ENCODE data around the gene ZNRF2. TPM values are rescaled to one million over a fixed set of nuclear protein-coding genes. Genes with fewer than 3 reads are reported as not detected.

ZNRF2 gene
- total and polyA plus RNA-seq, 3 experiments from 2014 or later, result 4.2 to 13.6 (median 12.4) TPM

- Mint-ChIP-seq H3K36me3 (no peaks in the 10 kb centered on the region), H3K27ac (peak overlapping the region in 3 of 8 donors; percentile 2 to 18 (median 3)), H3K4me1 (peaks cover 75 to 98% (median 91%) of the 10 kb centered on the region in 3 donors), H3K4me3 (peak overlapping the region in 5 of 7 donors; percentile 8 to 38 (median 21)), H3K27me3 (no peaks in the 10 kb centered on the region), H3K9me3 (no peaks in the 10 kb centered on the region)
- CTCF ChIA-PET, result interaction anchor here (0.6 kb wide), 1 partner anchor 336 kb away, joined by 3 read pairs; no protein-coding TSS in a partner anchor
- Histone ChIP-seq H3K4me1 (ENCODE audit: insufficient read depth, low read length) (peaks cover 33% of the 10 kb centered on the region), H3K4me3 (ENCODE audit: low read length) (no peak overlapping the region), H3K9me3 (ENCODE audit: low read length) (no peaks in the 10 kb centered on the region), H3K27me3 (ENCODE audit: insufficient read depth, low read length, poor library complexity, severe bottlenecking) (no peaks in the 10 kb centered on the region), H3K27ac (ENCODE audit: low read depth, low read length) (no peak overlapping the region), H3K36me3 (ENCODE audit: insufficient read depth, low read length) (no peaks in the 10 kb centered on the region)
- peak in 1 of 5 donors; percentile 11 for DNase-seq
- POLR2A ChIA-PET, result no interaction called here
Measured at GRCh38 chr7:30306976-30307375, 22.6 kb downstream of the ZNRF2 start.

- Mint-ChIP-seq H3K27ac (no peak overlapping the region), H3K36me3 (no peaks in the 10 kb centered on the region), H3K9me3 (no peaks in the 10 kb centered on the region), H3K27me3 (no peaks in the 10 kb centered on the region), H3K4me1 (peaks cover 77 to 98% (median 92%) of the 10 kb centered on the region in 3 donors), H3K4me3 (peak overlapping the region in 2 of 7 donors; percentile 1 to 35)
- H3K27me3 ChIP-seq (ENCODE audit: insufficient read depth, low read length, poor library complexity, severe bottlenecking), result no peaks in the 10 kb centered on the region
- H3K4me3 ChIP-seq (ENCODE audit: low read length), result no peak overlapping the region
- peaks cover 32% of the 10 kb centered on the region for H3K4me1 ChIP-seq (ENCODE audit: insufficient read depth, low read length)
- ChIA-PET POLR2A (no interaction called here), CTCF (no interaction called here)
- no peak for DNase-seq
- H3K27ac ChIP-seq (ENCODE audit: low read depth, low read length), result no peak overlapping the region
- H3K36me3 ChIP-seq (ENCODE audit: insufficient read depth, low read length), result no peaks in the 10 kb centered on the region
- no peaks in the 10 kb centered on the region for H3K9me3 ChIP-seq (ENCODE audit: low read length)
Measured at GRCh38 chr7:30308389-30308788, 24.0 kb downstream of the ZNRF2 start.

DNA sequence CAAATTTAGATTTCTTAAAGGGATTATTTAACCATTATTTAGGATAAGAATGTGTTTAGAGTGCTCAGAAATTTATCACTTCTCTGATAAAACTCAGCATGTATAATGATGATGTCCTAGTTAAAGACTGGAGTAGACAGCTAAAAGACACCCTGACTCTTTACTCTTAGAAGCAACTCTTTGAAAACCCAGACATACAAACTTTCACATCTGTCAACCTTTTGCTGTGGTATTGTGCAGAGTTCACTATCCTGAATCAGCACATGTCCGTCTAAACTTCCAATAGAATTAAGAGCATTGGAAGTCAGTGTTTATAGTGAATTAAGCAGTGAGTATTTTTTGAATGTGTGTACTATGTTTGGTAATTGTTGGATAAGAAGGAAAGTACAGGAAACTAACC, 24.9 kb downstream of the ZNRF2 start:
- Histone ChIP-seq H3K4me1 (ENCODE audit: insufficient read depth, low read length) (peaks cover 24% of the 10 kb centered on the region), H3K36me3 (ENCODE audit: insufficient read depth, low read length) (no peaks in the 10 kb centered on the region), H3K27me3 (ENCODE audit: insufficient read depth, low read length, poor library complexity, severe bottlenecking) (no peaks in the 10 kb centered on the region), H3K27ac (ENCODE audit: low read depth, low read length) (no peak overlapping the region), H3K9me3 (ENCODE audit: low read length) (no peaks in the 10 kb centered on the region), H3K4me3 (ENCODE audit: low read length) (no peak overlapping the region)
- Mint-ChIP-seq H3K4me3 (no peak overlapping the region), H3K27ac (peak overlapping the region in 2 of 8 donors; percentile 14 to 15), H3K9me3 (no peaks in the 10 kb centered on the region), H3K4me1 (peaks cover 75 to 96% (median 93%) of the 10 kb centered on the region in 3 donors), H3K36me3 (no peaks in the 10 kb centered on the region), H3K27me3 (no peaks in the 10 kb centered on the region)
- DNase-seq, result no peak
- CTCF ChIA-PET, result no interaction called here
- POLR2A ChIA-PET, result no interaction called here

GRCh38 chr7:30309842-30310435, 25.5 kb downstream of the ZNRF2 start:
- no peak for DNase-seq
- no peaks in the 10 kb centered on the region for H3K36me3 ChIP-seq (ENCODE audit: insufficient read depth, low read length)
- H3K9me3 ChIP-seq (ENCODE audit: low read length), result no peaks in the 10 kb centered on the region
- no peaks in the 10 kb centered on the region for H3K36me3 Mint-ChIP-seq
- no peaks in the 10 kb centered on the region for H3K27me3 Mint-ChIP-seq
- H3K4me3 Mint-ChIP-seq, result peak overlapping the region in 1 of 7 donors; percentile 8
- H3K4me1 Mint-ChIP-seq, result peaks cover 73 to 93% (median 90%) of the 10 kb centered on the region in 3 donors
- CTCF ChIA-PET, result interaction anchor here (0.9 kb wide), 1 partner anchor 13 kb away, joined by 3 read pairs; no protein-coding TSS in a partner anchor
- H3K27ac ChIP-seq (ENCODE audit: low read depth, low read length), result no peak overlapping the region
- H3K27me3 ChIP-seq (ENCODE audit: insufficient read depth, low read length, poor library complexity, severe bottlenecking), result no peaks in the 10 kb centered on the region
- H3K9me3 Mint-ChIP-seq, result no peaks in the 10 kb centered on the region
- POLR2A ChIA-PET, result no interaction called here
- no peak overlapping the region for H3K4me3 ChIP-seq (ENCODE audit: low read length)
- H3K4me1 ChIP-seq (ENCODE audit: insufficient read depth, low read length), result peaks cover 20% of the 10 kb centered on the region
- peak overlapping the region in 2 of 8 donors; percentile 9 to 34 for H3K27ac Mint-ChIP-seq

DNA sequence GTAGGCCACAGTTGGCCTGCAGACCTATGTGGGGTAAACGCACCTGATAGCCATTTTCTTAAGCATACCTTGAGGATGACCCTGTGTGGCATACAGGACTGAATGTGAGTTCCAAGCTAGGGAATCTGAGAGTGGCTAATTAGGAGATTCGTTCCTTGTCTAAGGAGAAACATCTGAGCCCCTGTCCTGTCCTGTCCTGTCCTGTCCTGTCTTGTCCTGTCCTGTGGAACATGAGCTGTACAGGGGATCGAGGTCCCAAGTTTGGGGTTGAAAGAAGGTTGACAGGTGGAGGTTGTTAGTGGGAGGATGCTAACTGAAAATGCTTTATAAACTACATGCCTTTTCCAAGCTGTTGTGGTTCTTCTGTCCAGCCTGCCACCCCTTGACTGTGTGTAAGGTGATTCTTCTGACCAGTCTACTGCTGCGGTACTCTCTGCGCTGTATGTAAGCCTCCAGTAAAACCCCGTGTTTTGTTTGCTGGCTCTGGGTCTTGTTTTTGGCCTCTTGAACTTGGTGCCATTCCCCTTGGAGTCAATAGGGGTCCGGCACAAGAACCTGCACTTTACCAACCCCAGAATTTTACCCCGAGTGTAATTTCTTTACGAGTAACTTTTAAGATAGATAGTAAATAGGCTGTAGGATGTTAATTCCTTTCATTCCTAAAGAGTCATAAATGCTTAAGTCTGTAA, 26.4 kb downstream of the ZNRF2 start:
- Mint-ChIP-seq H3K9me3 (no peaks in the 10 kb centered on the region), H3K27me3 (no peaks in the 10 kb centered on the region), H3K4me1 (peaks cover 70 to 93% (median 87%) of the 10 kb centered on the region in 3 donors), H3K4me3 (no peak overlapping the region), H3K27ac (peak overlapping the region in 3 of 8 donors; percentile 29 to 42 (median 35)), H3K36me3 (no peaks in the 10 kb centered on the region)
- Histone ChIP-seq H3K27me3 (ENCODE audit: insufficient read depth, low read length, poor library complexity, severe bottlenecking) (no peaks in the 10 kb centered on the region), H3K27ac (ENCODE audit: low read depth, low read length) (no peak overlapping the region), H3K36me3 (ENCODE audit: insufficient read depth, low read length) (no peaks in the 10 kb centered on the region), H3K4me1 (ENCODE audit: insufficient read depth, low read length) (peaks cover 20% of the 10 kb centered on the region), H3K9me3 (ENCODE audit: low read length) (no peaks in the 10 kb centered on the region), H3K4me3 (ENCODE audit: low read length) (no peak overlapping the region)
- no peak for DNase-seq
- ChIA-PET POLR2A (no interaction called here), CTCF (interaction anchor here (0.9 kb wide), 1 partner anchor 12 kb away, joined by 3 read pairs; no protein-coding TSS in a partner anchor)

GRCh38 chr7:30312178-30312577, 27.8 kb downstream of the ZNRF2 start:
- Histone ChIP-seq H3K4me3 (ENCODE audit: low read length) (no peak overlapping the region), H3K9me3 (ENCODE audit: low read length) (no peaks in the 10 kb centered on the region), H3K36me3 (ENCODE audit: insufficient read depth, low read length) (no peaks in the 10 kb centered on the region), H3K27me3 (ENCODE audit: insufficient read depth, low read length, poor library complexity, severe bottlenecking) (no peaks in the 10 kb centered on the region), H3K4me1 (ENCODE audit: insufficient read depth, low read length) (peaks cover 14% of the 10 kb centered on the region), H3K27ac (ENCODE audit: low read depth, low read length) (no peak overlapping the region)
- no peaks in the 10 kb centered on the region for H3K27me3 Mint-ChIP-seq
- no peaks in the 10 kb centered on the region for H3K9me3 Mint-ChIP-seq
- no peaks in the 10 kb centered on the region for H3K36me3 Mint-ChIP-seq
- H3K4me1 Mint-ChIP-seq, result peaks cover 64 to 90% (median 81%) of the 10 kb centered on the region in 3 donors
- CTCF ChIA-PET, result interaction anchor here (1.4 to 1.7 kb wide), 2 partner anchors 18 to 85 kb away, joined by 3 to 5 read pairs; no protein-coding TSS in a partner anchor
- H3K4me3 Mint-ChIP-seq, result no peak overlapping the region
- DNase-seq, result no peak
- H3K27ac Mint-ChIP-seq, result no peak overlapping the region
- POLR2A ChIA-PET, result no interaction called here

DNA sequence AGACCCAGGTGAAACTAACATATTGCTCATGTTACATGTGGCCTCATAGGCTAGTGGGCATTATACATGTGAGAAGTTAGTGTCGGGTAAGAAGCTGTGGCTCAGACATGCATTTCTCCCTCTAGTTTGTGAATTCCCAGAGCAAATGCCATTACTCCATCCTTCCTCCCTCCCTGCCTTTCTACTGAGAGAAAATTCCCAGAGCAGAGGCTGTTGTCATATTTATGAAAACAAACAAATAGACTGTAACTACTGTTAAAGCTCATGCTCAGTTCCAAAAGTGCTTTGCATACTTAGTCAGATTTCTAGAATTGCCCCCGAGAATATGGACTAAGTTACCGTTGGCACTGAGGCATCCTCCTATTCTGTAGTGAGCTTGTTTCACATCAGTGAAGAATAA, 29.0 kb downstream of the ZNRF2 start:
- H3K9me3 ChIP-seq (ENCODE audit: low read length), result no peaks in the 10 kb centered on the region
- POLR2A ChIA-PET, result interaction anchor here (0.6 to 0.8 kb wide), 2 partner anchors 29 to 35 kb away, joined by 5 to 6 read pairs; no protein-coding TSS in a partner anchor
- CTCF ChIA-PET, result interaction anchor here (1.0 to 2.3 kb wide), 4 partner anchors 9 to 83 kb away, joined by 3 to 9 read pairs (median 4); no protein-coding TSS in a partner anchor
- peaks cover 20% of the 10 kb centered on the region for H3K4me1 ChIP-seq (ENCODE audit: insufficient read depth, low read length)
- Mint-ChIP-seq H3K4me3 (peak overlapping the region in 1 of 7 donors; percentile 4), H3K9me3 (no peaks in the 10 kb centered on the region), H3K27ac (peak overlapping the region in 4 of 8 donors; percentile 22 to 64 (median 48)), H3K27me3 (no peaks in the 10 kb centered on the region), H3K36me3 (no peaks in the 10 kb centered on the region), H3K4me1 (peaks cover 65 to 90% (median 81%) of the 10 kb centered on the region in 3 donors)
- H3K4me3 ChIP-seq (ENCODE audit: low read length), result no peak overlapping the region
- no peak for DNase-seq
- no peaks in the 10 kb centered on the region for H3K27me3 ChIP-seq (ENCODE audit: insufficient read depth, low read length, poor library complexity, severe bottlenecking)
- no peaks in the 10 kb centered on the region for H3K36me3 ChIP-seq (ENCODE audit: insufficient read depth, low read length)
- H3K27ac ChIP-seq (ENCODE audit: low read depth, low read length), result no peak overlapping the region

- H3K36me3 Mint-ChIP-seq, result no peaks in the 10 kb centered on the region
- Histone ChIP-seq H3K9me3 (ENCODE audit: low read length) (no peaks in the 10 kb centered on the region), H3K4me1 (ENCODE audit: insufficient read depth, low read length) (peaks cover 22% of the 10 kb centered on the region), H3K36me3 (ENCODE audit: insufficient read depth, low read length) (no peaks in the 10 kb centered on the region), H3K27me3 (ENCODE audit: insufficient read depth, low read length, poor library complexity, severe bottlenecking) (no peaks in the 10 kb centered on the region), H3K27ac (ENCODE audit: low read depth, low read length) (no peak overlapping the region), H3K4me3 (ENCODE audit: low read length) (no peak overlapping the region)
- H3K27ac Mint-ChIP-seq, result peak overlapping the region in 4 of 8 donors; percentile 22 to 64 (median 35)
- H3K27me3 Mint-ChIP-seq, result no peaks in the 10 kb centered on the region
- no peak for DNase-seq
- H3K4me1 Mint-ChIP-seq, result peaks cover 67 to 90% (median 81%) of the 10 kb centered on the region in 3 donors
- CTCF ChIA-PET, result interaction anchor here (1.0 to 2.3 kb wide), 4 partner anchors 9 to 83 kb away, joined by 3 to 9 read pairs (median 4); no protein-coding TSS in a partner anchor
- POLR2A ChIA-PET, result interaction anchor here (0.9 kb wide), 1 partner anchor 35 kb away, joined by 5 read pairs; no protein-coding TSS in a partner anchor
- H3K9me3 Mint-ChIP-seq, result no peaks in the 10 kb centered on the region
- H3K4me3 Mint-ChIP-seq, result no peak overlapping the region
Measured at GRCh38 chr7:30313793-30314192, 29.4 kb downstream of the ZNRF2 start.
